ENCODE measurements around the gene CDX2. TPM values are rescaled to one million over a fixed set of nuclear protein-coding genes. Genes with fewer than 3 reads are reported as not detected.
"Not testable (repeated sequence)": the region's sequence is repeated elsewhere in the genome, so short reads cannot be mapped to it uniquely, and the experiment has no call there.

Gene CDX2
- total RNA-seq, 1 donor from 2014 or later = 0.33 TPM

DNA sequence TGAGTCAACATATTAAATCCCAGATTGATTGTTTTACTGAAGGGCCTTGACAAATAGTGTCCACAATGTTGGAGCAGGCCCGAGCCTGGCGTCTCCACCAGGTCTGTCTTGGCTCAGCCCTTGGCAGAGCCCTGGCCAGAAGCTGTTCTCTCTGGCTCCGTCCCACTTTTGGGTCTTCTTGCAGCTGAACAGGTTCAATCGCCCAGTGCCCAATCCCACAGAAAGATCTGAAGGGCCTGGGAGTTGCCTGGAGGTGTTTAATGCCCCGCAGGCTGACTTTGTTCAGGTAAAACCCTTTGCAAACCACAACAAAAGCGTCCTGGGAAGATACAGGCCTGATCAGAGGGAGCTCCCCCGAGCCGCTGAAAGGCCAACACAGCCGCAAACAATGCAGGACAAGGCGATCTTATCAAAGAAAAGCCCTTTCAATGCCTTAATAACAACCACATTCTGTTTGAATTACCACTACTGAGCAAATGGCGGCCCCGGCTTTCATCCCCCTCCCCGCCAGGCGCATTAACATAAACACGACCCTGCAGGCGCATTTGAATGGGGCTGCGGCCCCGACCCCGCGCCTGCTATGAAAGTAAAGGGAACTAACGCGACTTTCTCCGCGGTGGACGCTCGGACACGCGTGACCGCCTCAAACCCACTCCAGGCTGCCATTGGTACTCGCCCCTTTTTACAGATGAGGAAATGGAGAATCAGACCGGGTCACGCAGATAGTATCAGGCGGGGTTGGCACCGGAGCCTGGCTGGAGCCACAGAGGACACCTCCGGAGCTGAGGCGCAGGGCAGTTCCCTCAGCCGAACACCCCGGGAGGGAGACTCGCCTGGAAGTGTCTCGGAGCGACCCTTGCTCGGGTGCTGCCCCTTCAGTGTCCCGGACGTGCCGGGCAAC, 3.1 kb downstream of the CDX2 start:
- Mint-ChIP-seq H3K4me3 (ENCODE audit: unreplicated experiment) (peak overlapping the region; percentile 62), H3K27me3 (ENCODE audit: unreplicated experiment) (peaks cover 50% of the 10 kb centered on the region), H3K36me3 (ENCODE audit: low read depth, unreplicated experiment) (peaks cover 5% of the 10 kb centered on the region), H3K9me3 (ENCODE audit: unreplicated experiment) (no peaks in the 10 kb centered on the region), H3K4me1 (ENCODE audit: unreplicated experiment) (peaks cover 41% of the 10 kb centered on the region), H3K27ac (ENCODE audit: unreplicated experiment) (no peak overlapping the region)
- TF ChIP-seq, protein P1, sequence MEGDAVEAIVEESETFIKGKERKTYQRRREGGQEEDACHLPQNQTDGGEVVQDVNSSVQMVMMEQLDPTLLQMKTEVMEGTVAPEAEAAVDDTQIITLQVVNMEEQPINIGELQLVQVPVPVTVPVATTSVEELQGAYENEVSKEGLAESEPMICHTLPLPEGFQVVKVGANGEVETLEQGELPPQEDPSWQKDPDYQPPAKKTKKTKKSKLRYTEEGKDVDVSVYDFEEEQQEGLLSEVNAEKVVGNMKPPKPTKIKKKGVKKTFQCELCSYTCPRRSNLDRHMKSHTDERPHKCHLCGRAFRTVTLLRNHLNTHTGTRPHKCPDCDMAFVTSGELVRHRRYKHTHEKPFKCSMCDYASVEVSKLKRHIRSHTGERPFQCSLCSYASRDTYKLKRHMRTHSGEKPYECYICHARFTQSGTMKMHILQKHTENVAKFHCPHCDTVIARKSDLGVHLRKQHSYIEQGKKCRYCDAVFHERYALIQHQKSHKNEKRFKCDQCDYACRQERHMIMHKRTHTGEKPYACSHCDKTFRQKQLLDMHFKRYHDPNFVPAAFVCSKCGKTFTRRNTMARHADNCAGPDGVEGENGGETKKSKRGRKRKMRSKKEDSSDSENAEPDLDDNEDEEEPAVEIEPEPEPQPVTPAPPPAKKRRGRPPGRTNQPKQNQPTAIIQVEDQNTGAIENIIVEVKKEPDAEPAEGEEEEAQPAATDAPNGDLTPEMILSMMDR (IDR thresholded peaks at IDR 0.05; ENCODE audit: unreplicated experiment) = no peak
- no peak for DNase-seq (ENCODE audit: low spot score)

DNA sequence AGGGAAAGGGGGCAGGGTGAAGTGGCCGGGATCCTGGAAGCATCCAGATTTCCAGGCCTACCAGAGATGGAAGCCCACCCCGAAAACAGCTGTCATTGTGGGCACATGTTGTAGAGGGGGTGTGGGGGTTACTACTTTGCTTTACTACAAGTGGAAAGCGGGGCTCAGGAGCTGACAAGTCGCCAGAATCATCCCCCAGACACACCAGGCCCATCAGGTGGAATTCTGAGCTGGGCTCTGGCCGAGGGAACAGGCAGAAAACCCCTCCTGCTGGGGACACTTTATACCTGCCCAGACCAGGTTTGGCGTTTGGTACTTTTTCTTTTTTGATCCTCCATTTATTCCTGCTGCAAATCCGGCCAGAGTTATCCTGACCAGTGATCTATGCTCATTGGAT, 3.8 kb downstream of the CDX2 start:
- Mint-ChIP-seq H3K4me1 (ENCODE audit: unreplicated experiment) (peaks cover 35% of the 10 kb centered on the region), H3K9me3 (ENCODE audit: unreplicated experiment) (no peaks in the 10 kb centered on the region), H3K36me3 (ENCODE audit: low read depth, unreplicated experiment) (peaks cover 5% of the 10 kb centered on the region), H3K27me3 (ENCODE audit: unreplicated experiment) (peaks cover 47% of the 10 kb centered on the region), H3K4me3 (ENCODE audit: unreplicated experiment) (no peak overlapping the region), H3K27ac (ENCODE audit: unreplicated experiment) (no peak overlapping the region)
- no peak for DNase-seq (ENCODE audit: low spot score)
- TF ChIP-seq, protein P1 (IDR thresholded peaks at IDR 0.05; ENCODE audit: unreplicated experiment) = no peak

DNA sequence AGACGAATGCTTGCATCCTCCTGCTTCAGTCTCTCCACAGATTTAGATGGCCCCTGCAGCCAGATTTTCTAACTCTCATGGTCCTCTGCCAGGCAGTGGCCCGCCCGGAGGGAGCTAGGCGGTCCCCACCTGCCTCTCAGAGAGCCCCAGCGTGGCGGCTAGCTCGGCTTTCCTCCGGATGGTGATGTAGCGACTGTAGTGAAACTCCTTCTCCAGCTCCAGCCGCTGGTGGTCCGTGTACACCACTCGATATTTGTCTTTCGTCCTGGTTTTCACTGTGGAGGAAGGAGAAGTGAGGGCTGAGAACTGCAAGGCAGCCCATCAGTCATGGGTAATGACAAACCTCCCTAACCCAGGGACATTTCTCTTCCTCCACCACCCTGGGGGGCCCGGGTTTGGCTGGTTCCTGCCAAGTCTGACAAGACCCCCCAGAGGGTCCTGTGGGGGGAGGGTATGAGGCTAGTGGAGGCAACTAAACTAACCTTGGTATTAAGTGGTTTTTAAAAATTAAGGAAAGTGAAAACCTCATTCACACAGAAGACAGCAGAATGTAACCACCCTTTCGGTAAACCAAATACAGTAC, 4.3 kb downstream of the CDX2 start:
- no peak overlapping the region for H3K27ac Mint-ChIP-seq (ENCODE audit: unreplicated experiment)
- H3K4me1 Mint-ChIP-seq (ENCODE audit: unreplicated experiment) = peaks cover 38% of the 10 kb centered on the region
- TF ChIP-seq, protein P1 (IDR thresholded peaks at IDR 0.05; ENCODE audit: unreplicated experiment) = no peak
- peaks cover 5% of the 10 kb centered on the region for H3K36me3 Mint-ChIP-seq (ENCODE audit: low read depth, unreplicated experiment)
- no peaks in the 10 kb centered on the region for H3K9me3 Mint-ChIP-seq (ENCODE audit: unreplicated experiment)
- no peak for DNase-seq (ENCODE audit: low spot score)
- H3K27me3 Mint-ChIP-seq (ENCODE audit: unreplicated experiment) = peaks cover 49% of the 10 kb centered on the region
- no peak overlapping the region for H3K4me3 Mint-ChIP-seq (ENCODE audit: unreplicated experiment)

DNA sequence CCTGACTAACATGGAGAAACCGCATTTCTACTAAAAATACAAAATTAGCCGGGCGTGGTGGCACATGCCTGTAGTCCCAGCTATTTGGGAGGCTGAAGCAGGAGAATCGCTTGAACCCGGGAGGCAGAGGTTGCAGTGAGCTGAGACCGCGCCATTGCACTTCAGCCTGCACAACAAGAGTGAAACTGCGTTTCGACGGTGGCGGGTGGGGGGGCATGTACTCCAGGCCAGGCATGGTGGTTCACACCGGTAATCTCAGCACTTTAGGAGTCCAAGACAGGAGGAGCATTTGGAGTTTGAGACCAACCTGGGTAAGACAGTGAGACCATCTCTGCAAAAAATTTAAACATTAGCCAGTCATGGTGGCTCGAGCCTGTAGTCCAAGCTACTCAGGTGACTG, 4.9 kb downstream of the CDX2 start:
- Mint-ChIP-seq H3K4me1 (ENCODE audit: unreplicated experiment) (peaks cover 32% of the 10 kb centered on the region), H3K27me3 (ENCODE audit: unreplicated experiment) (peaks cover 44% of the 10 kb centered on the region)
- H3K36me3 Mint-ChIP-seq (ENCODE audit: low read depth, unreplicated experiment); H3K9me3 Mint-ChIP-seq (ENCODE audit: unreplicated experiment); H3K4me3 Mint-ChIP-seq (ENCODE audit: unreplicated experiment); DNase-seq (ENCODE audit: low spot score); H3K27ac Mint-ChIP-seq (ENCODE audit: unreplicated experiment): not testable (repeated sequence)

DNA sequence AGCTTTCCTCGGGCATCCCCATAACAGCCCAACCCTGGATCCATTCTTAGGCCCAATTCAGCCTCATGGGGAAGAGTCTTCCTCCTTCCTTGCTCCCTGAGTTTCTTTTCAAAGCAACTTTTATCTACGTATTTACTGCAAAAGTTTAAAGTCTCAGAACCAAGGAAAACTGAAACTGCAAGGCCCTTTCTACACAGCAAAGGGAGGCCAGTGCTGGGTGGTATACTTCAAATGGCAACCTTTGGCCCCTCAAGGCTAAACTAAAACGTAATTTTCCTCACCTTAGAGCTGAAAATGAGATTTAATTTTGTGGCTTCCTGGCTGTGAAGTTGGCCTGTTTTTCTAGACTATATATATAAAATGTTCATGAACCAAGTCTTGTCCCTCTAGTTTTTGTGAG, 5.6 kb downstream of the CDX2 start:
- TF ChIP-seq, protein P1 (IDR thresholded peaks at IDR 0.05; ENCODE audit: unreplicated experiment) = no peak
- Mint-ChIP-seq H3K27ac (ENCODE audit: unreplicated experiment) (no peak overlapping the region), H3K4me1 (ENCODE audit: unreplicated experiment) (peaks cover 30% of the 10 kb centered on the region), H3K9me3 (ENCODE audit: unreplicated experiment) (no peaks in the 10 kb centered on the region), H3K27me3 (ENCODE audit: unreplicated experiment) (peaks cover 43% of the 10 kb centered on the region), H3K4me3 (ENCODE audit: unreplicated experiment) (no peak overlapping the region), H3K36me3 (ENCODE audit: low read depth, unreplicated experiment) (peaks cover 5% of the 10 kb centered on the region)
- DNase-seq (ENCODE audit: low spot score) = no peak

Data from endothelial cell (in vitro differentiated cells).